ENCODE results near the gene MLH3. TPM values are rescaled to one million over a fixed set of nuclear protein-coding genes. Genes with fewer than 3 reads are reported as not detected.

MLH3 gene
- total RNA-seq, 5 donors from 2014 or later (not counting 1 experiment from before 2014, with no cell fraction given), result 17.3 to 28.2 (median 22.1) TPM

DNA sequence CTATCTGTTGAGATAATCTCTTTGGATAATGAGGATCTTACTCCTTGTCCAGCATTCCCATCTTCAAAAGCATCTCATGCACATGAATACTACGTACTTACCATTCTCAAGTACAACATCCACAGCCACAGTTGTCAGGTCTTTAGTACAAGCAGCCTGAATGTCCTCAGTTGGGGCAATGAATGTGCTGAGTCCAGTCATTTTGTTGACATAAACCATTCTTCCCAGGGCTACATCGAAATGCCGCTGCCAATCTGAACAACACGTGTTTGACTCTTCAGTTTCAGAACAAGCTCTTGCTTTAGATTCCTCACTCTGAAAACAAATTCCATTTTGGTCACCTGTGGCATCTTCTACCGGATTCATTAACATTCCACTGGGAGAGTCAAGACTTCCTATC, 5.0 kb downstream of the MLH3 start:
- H3K4me1 ChIP-seq (ENCODE audit: control insufficient read depth in 1 of 2, extremely low read depth in 1 of 2, insufficient read depth in 2 of 2, low read length in 2 of 2), result peaks cover 2 to 13% of the 10 kb centered on the region in 2 experiments
- ChIA-PET CTCF (no interaction called here), POLR2A (no interaction called here)
- ATAC-seq (replicated peaks in 1 of 4), result no peak
- no peaks in the 10 kb centered on the region for H3K9me3 Mint-ChIP-seq
- no peaks in the 10 kb centered on the region for H3K27me3 Mint-ChIP-seq
- no peak overlapping the region for H3K4me3 Mint-ChIP-seq
- H3K4me3 ChIP-seq (ENCODE audit: control insufficient read depth in 1 of 2, extremely low read depth in 1 of 2, low read length in 1 of 2), result no peak overlapping the region
- WGBS (ENCODE audit: insufficient coverage), result 100% methylated on average over 3 of the region's 5 CpGs
- H3K36me3 ChIP-seq (ENCODE audit: control insufficient read depth in 2 of 2, extremely low read depth in 1 of 2, insufficient read depth in 1 of 2, low read length in 1 of 2), result peaks cover under 1 to 11% of the 10 kb centered on the region in 2 donors
- peaks cover 27% of the 10 kb centered on the region for H3K36me3 Mint-ChIP-seq
- no peak overlapping the region for H3K27ac ChIP-seq (ENCODE audit: low read length)
- peaks cover 60 to 65% (median 65%) of the 10 kb centered on the region in 3 donors for H3K4me1 Mint-ChIP-seq
- peaks cover 2% of the 10 kb centered on the region for H3K9me3 ChIP-seq
- H3K27ac Mint-ChIP-seq, result no peak overlapping the region
- DNase-seq, result no peak
- H3K27me3 ChIP-seq (replicated peaks in 1 of 2; ENCODE audit: control insufficient read depth in 2 of 2, extremely low read depth in 1 of 2, insufficient read depth in 2 of 2, low read length in 1 of 2), result no peaks in the 10 kb centered on the region

- peaks cover 48 to 53% (median 52%) of the 10 kb centered on the region in 3 donors for H3K4me1 Mint-ChIP-seq
Observed at GRCh38 chr14:75044752-75045151, 6.5 kb downstream of the MLH3 start.

DNA sequence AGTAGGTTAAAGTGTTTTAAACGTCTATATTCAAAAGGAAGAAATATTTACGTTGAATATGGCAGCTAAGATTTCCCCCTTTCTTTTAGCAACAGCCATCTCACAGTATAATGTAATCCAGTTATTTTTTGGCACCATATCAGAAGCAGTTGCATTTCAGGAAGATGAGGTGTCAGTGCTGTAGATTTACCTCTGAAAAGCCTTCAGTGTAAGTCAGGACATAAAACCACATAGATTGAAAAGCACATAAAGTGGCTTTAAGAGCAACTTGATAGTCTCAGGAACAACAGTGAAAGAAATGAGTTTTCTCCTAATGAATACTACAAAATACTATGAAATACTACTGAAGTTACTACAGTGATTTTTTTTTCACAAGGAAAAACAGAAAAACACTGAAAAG, 6.9 kb downstream of the MLH3 start:
- H3K4me3 ChIP-seq (ENCODE audit: control insufficient read depth in 1 of 2, extremely low read depth in 1 of 2, low read length in 1 of 2), result no peak overlapping the region
- no peaks in the 10 kb centered on the region for H3K9me3 Mint-ChIP-seq
- no peak for DNase-seq
- ChIA-PET POLR2A (interaction anchor here in 1 of 2 donors (0.5 kb wide), 1 partner anchor 142 kb away, joined by 5 read pairs; no protein-coding TSS in a partner anchor), CTCF (no interaction called here)
- peaks cover 44 to 50% (median 48%) of the 10 kb centered on the region in 3 donors for H3K4me1 Mint-ChIP-seq
- no peak overlapping the region for H3K27ac Mint-ChIP-seq
- H3K4me1 ChIP-seq (ENCODE audit: control insufficient read depth in 1 of 2, extremely low read depth in 1 of 2, insufficient read depth in 2 of 2, low read length in 2 of 2), result peaks cover under 1 to 4% of the 10 kb centered on the region in 2 experiments
- H3K36me3 ChIP-seq (ENCODE audit: control insufficient read depth in 2 of 2, extremely low read depth in 1 of 2, insufficient read depth in 1 of 2, low read length in 1 of 2), result peaks cover 4 to 20% of the 10 kb centered on the region in 2 donors
- ATAC-seq (replicated peaks in 1 of 4), result no peak
- no peaks in the 10 kb centered on the region for H3K27me3 Mint-ChIP-seq
- H3K27me3 ChIP-seq (replicated peaks in 1 of 2; ENCODE audit: control insufficient read depth in 2 of 2, extremely low read depth in 1 of 2, insufficient read depth in 2 of 2, low read length in 1 of 2), result no peaks in the 10 kb centered on the region
- no peak overlapping the region for H3K4me3 Mint-ChIP-seq
- peaks cover 29% of the 10 kb centered on the region for H3K36me3 Mint-ChIP-seq
- H3K27ac ChIP-seq (ENCODE audit: low read length), result no peak overlapping the region
- H3K9me3 ChIP-seq, result peaks cover 2% of the 10 kb centered on the region
- WGBS (ENCODE audit: insufficient coverage), result no CpG with 5 or more reads among the region's 2 CpGs

More at GRCh38 chr14:75044752-75045151, 6.5 kb downstream of the MLH3 start:
- Mint-ChIP-seq H3K27ac (no peak overlapping the region), H3K36me3 (peaks cover 31% of the 10 kb centered on the region), H3K4me3 (no peak overlapping the region), H3K27me3 (no peaks in the 10 kb centered on the region), H3K9me3 (no peaks in the 10 kb centered on the region)
- no peak for DNase-seq
- ChIA-PET POLR2A (interaction anchor here in 1 of 2 donors (0.5 kb wide), 1 partner anchor 143 kb away, joined by 5 read pairs; no protein-coding TSS in a partner anchor), CTCF (no interaction called here)
- no peaks in the 10 kb centered on the region for H3K27me3 ChIP-seq (replicated peaks in 1 of 2; ENCODE audit: control insufficient read depth in 2 of 2, extremely low read depth in 1 of 2, insufficient read depth in 2 of 2, low read length in 1 of 2)
- no peak overlapping the region for H3K27ac ChIP-seq (ENCODE audit: low read length)
- H3K36me3 ChIP-seq (ENCODE audit: control insufficient read depth in 2 of 2, extremely low read depth in 1 of 2, insufficient read depth in 1 of 2, low read length in 1 of 2), result peaks cover 4 to 18% of the 10 kb centered on the region in 2 donors
- H3K9me3 ChIP-seq, result peaks cover 2% of the 10 kb centered on the region
- no peak overlapping the region for H3K4me3 ChIP-seq (ENCODE audit: control insufficient read depth in 1 of 2, extremely low read depth in 1 of 2, low read length in 1 of 2)
- 40% methylated on average over 1 of the region's 8 CpGs for WGBS (ENCODE audit: insufficient coverage)
- H3K4me1 ChIP-seq (ENCODE audit: control insufficient read depth in 1 of 2, extremely low read depth in 1 of 2, insufficient read depth in 2 of 2, low read length in 2 of 2), result peaks cover 2 to 4% of the 10 kb centered on the region in 2 experiments
- ATAC-seq (replicated peaks in 1 of 4), result no peak

DNA sequence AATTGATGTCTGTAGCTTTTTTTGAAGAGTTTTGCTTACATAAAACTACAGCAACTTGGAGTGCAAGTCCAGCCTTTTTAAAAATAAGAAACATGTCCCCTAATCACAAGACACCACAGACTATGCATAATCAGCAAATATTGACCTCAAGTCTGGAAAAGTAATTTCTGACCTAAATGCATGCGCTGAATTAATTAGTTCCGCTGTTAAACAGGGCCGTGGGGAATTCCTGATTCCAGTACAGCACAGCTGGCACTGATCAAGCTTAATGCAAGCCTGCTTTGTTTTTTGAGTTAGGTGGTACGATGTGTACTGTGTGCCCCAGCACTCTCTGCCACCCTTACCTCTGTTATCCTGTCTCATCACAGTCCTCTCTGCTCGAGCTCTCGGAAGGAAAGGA, 9.2 kb downstream of the MLH3 start:
- WGBS (ENCODE audit: insufficient coverage), result 100% methylated on average over 1 of the region's 6 CpGs
- Mint-ChIP-seq H3K36me3 (peaks cover 25% of the 10 kb centered on the region), H3K9me3 (no peaks in the 10 kb centered on the region), H3K4me1 (peaks cover 28 to 30% (median 29%) of the 10 kb centered on the region in 3 donors), H3K4me3 (no peak overlapping the region), H3K27me3 (no peaks in the 10 kb centered on the region), H3K27ac (no peak overlapping the region)
- no peak overlapping the region for H3K27ac ChIP-seq (ENCODE audit: low read length)
- POLR2A ChIA-PET, result interaction anchor here in 1 of 2 donors (0.9 kb wide), 1 partner anchor 26 kb away, joined by 5 read pairs; no protein-coding TSS in a partner anchor
- CTCF ChIA-PET, result no interaction called here
- no peak for DNase-seq
- peaks cover 4 to 29% of the 10 kb centered on the region in 2 donors for H3K36me3 ChIP-seq (ENCODE audit: control insufficient read depth in 2 of 2, extremely low read depth in 1 of 2, insufficient read depth in 1 of 2, low read length in 1 of 2)
- peaks cover 0 to 4% of the 10 kb centered on the region in 2 experiments for H3K4me1 ChIP-seq (ENCODE audit: control insufficient read depth in 1 of 2, extremely low read depth in 1 of 2, insufficient read depth in 2 of 2, low read length in 2 of 2)
- no peak for ATAC-seq (replicated peaks in 1 of 4)
- peaks cover 1% of the 10 kb centered on the region for H3K9me3 ChIP-seq
- H3K4me3 ChIP-seq (ENCODE audit: control insufficient read depth in 1 of 2, extremely low read depth in 1 of 2, low read length in 1 of 2), result no peak overlapping the region
- no peaks in the 10 kb centered on the region for H3K27me3 ChIP-seq (replicated peaks in 1 of 2; ENCODE audit: control insufficient read depth in 2 of 2, extremely low read depth in 1 of 2, insufficient read depth in 2 of 2, low read length in 1 of 2)

DNA sequence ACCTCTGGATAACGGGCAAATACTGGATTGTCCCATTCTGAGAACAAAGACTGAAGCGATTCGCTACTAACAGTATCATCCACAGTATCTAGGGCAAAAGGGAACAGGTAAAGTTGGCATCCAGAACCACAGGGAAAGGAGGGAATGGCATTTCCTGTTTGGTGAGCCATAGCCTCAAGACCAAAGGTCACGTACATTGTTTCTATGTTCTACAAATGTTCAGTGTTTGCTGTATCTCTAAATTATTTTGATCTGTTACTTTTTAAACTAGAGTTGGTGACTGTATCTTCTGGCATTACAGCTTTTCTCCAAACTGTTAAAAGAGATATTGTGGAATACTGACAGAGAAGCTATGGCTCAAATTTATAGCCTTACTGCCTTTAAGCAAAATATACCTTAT, 9.7 kb downstream of the MLH3 start:
- Mint-ChIP-seq H3K4me1 (peaks cover 23 to 26% (median 26%) of the 10 kb centered on the region in 3 donors), H3K27me3 (no peaks in the 10 kb centered on the region), H3K4me3 (no peak overlapping the region), H3K9me3 (no peaks in the 10 kb centered on the region), H3K36me3 (peaks cover 29% of the 10 kb centered on the region), H3K27ac (no peak overlapping the region)
- H3K4me3 ChIP-seq (ENCODE audit: control insufficient read depth in 1 of 2, extremely low read depth in 1 of 2, low read length in 1 of 2), result no peak overlapping the region
- H3K4me1 ChIP-seq (ENCODE audit: control insufficient read depth in 1 of 2, extremely low read depth in 1 of 2, insufficient read depth in 2 of 2, low read length in 2 of 2), result peaks cover 0 to 4% of the 10 kb centered on the region in 2 experiments
- no peaks in the 10 kb centered on the region for H3K9me3 ChIP-seq
- H3K36me3 ChIP-seq (ENCODE audit: control insufficient read depth in 2 of 2, extremely low read depth in 1 of 2, insufficient read depth in 1 of 2, low read length in 1 of 2), result peaks cover 4 to 30% of the 10 kb centered on the region in 2 donors
- DNase-seq (no peak), ATAC-seq (replicated peaks in 1 of 4) (no peak)
- ChIA-PET POLR2A (interaction anchor here in 1 of 2 donors (0.9 kb wide), 1 partner anchor 25 kb away, joined by 5 read pairs; no protein-coding TSS in a partner anchor), CTCF (no interaction called here)
- no peak overlapping the region for H3K27ac ChIP-seq (ENCODE audit: low read length)
- 92% methylated on average over 2 of the region's 4 CpGs for WGBS (ENCODE audit: insufficient coverage)
- no peaks in the 10 kb centered on the region for H3K27me3 ChIP-seq (replicated peaks in 1 of 2; ENCODE audit: control insufficient read depth in 2 of 2, extremely low read depth in 1 of 2, insufficient read depth in 2 of 2, low read length in 1 of 2)

DNA sequence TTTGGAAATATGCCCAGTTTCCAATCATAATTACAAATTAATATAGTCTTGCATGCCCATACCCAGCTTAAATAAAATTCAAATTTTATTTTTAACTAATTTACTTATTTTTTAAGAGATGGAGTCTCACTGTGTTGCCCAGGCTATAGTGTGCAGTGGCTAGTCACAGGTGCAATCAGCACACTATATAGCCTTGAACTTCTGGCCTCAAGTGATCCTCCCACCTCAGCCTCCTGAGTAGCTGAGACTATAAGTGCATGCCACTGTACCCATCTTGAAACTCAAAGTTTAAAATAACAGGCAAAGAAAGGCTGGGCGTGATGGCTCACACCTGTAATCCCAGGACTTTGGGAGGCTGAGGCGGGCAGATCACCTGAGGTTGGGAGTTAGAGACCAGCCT, 10.3 kb downstream of the MLH3 start:
- 94% methylated on average over 2 of the region's 2 CpGs for WGBS (ENCODE audit: insufficient coverage)

More for the DNA sequence above, 10.3 kb downstream of the MLH3 start:
- Histone ChIP-seq H3K9me3 (no peaks in the 10 kb centered on the region), H3K4me3 (ENCODE audit: control insufficient read depth in 1 of 2, extremely low read depth in 1 of 2, low read length in 1 of 2) (no peak overlapping the region), H3K27ac (ENCODE audit: low read length) (no peak overlapping the region), H3K27me3 (replicated peaks in 1 of 2; ENCODE audit: control insufficient read depth in 2 of 2, extremely low read depth in 1 of 2, insufficient read depth in 2 of 2, low read length in 1 of 2) (no peaks in the 10 kb centered on the region), H3K4me1 (ENCODE audit: control insufficient read depth in 1 of 2, extremely low read depth in 1 of 2, insufficient read depth in 2 of 2, low read length in 2 of 2) (peaks cover 0 to 4% of the 10 kb centered on the region in 2 experiments), H3K36me3 (ENCODE audit: control insufficient read depth in 2 of 2, extremely low read depth in 1 of 2, insufficient read depth in 1 of 2, low read length in 1 of 2) (peaks cover 4 to 31% of the 10 kb centered on the region in 2 donors)
- Mint-ChIP-seq H3K27ac (no peak overlapping the region), H3K27me3 (no peaks in the 10 kb centered on the region), H3K4me3 (no peak overlapping the region), H3K9me3 (no peaks in the 10 kb centered on the region), H3K36me3 (peaks cover 28% of the 10 kb centered on the region), H3K4me1 (peaks cover 17 to 21% (median 20%) of the 10 kb centered on the region in 3 donors)
- no peak for DNase-seq
- ChIA-PET CTCF (no interaction called here), POLR2A (interaction anchor here in 1 of 2 donors (0.8 kb wide), 1 partner anchor 36 kb away, joined by 3 read pairs; no protein-coding TSS in a partner anchor)
- ATAC-seq (replicated peaks in 1 of 4), result no peak

Data from T-cell (primary cell).